ENCODE results near the gene ARHGAP26.

GRCh38 chr5:143101725-143102386 is 331.7 kb downstream of the ARHGAP26 start:
- no peak for TF ChIP-seq POLR2A (IDR thresholded peaks at IDR 0.05; ENCODE audit: low read depth, low read length)
- TF ChIP-seq, protein P1, sequence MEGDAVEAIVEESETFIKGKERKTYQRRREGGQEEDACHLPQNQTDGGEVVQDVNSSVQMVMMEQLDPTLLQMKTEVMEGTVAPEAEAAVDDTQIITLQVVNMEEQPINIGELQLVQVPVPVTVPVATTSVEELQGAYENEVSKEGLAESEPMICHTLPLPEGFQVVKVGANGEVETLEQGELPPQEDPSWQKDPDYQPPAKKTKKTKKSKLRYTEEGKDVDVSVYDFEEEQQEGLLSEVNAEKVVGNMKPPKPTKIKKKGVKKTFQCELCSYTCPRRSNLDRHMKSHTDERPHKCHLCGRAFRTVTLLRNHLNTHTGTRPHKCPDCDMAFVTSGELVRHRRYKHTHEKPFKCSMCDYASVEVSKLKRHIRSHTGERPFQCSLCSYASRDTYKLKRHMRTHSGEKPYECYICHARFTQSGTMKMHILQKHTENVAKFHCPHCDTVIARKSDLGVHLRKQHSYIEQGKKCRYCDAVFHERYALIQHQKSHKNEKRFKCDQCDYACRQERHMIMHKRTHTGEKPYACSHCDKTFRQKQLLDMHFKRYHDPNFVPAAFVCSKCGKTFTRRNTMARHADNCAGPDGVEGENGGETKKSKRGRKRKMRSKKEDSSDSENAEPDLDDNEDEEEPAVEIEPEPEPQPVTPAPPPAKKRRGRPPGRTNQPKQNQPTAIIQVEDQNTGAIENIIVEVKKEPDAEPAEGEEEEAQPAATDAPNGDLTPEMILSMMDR (IDR thresholded peaks at IDR 0.05; ENCODE audit: extremely low read depth in 1 of 2, insufficient read depth in 1 of 2, low read depth in 1 of 2, low read length in 2 of 2): no peak
- no peak for TF ChIP-seq EZH2 (IDR thresholded peaks at IDR 0.05; ENCODE audit: borderline replicate concordance, low read depth, low read length, severe bottlenecking)
- no peak for TF ChIP-seq POLR2AphosphoS5 (IDR thresholded peaks at IDR 0.05; ENCODE audit: insufficient read depth, low read depth, low read length)
